ENCODE data around the gene SECISBP2L. TPM values are rescaled to one million over a fixed set of nuclear protein-coding genes. Genes with fewer than 3 reads are reported as not detected.
A peak's percentile ranks its signal among the peaks of the same experiment; 100 is the strongest.

Gene SECISBP2L
- total RNA-seq, 2 donors from 2014 or later: 23.9 to 32.0 TPM

- Histone ChIP-seq H3K27ac (no peak overlapping the region), H3K36me3 (replicated peaks in 1 of 2; ENCODE audit: insufficient read depth in 1 of 2, low read depth in 2 of 2) (no peaks in the 10 kb centered on the region), H3K4me1 (no peaks in the 10 kb centered on the region), H3K9me3 (no peaks in the 10 kb centered on the region), H3K4me3 (no peak overlapping the region), H3K27me3 (no peaks in the 10 kb centered on the region)
- DNase-seq (no peak), ATAC-seq (no peak)
- 61 to 63% methylated on average over 3 of the region's 3 CpGs for WGBS, 2 donors
- intact Hi-C loops (cut with DNase I): no loop called here
- TF ChIP-seq POLR2A (IDR thresholded peaks at IDR 0.05): no peak
- no peak for TF ChIP-seq CTCF (IDR thresholded peaks at IDR 0.05)
Observed at GRCh38 chr15:49064281-49064653, 18.0 kb upstream of the SECISBP2L start.

- WGBS, 2 donors: 54 to 59% methylated on average over 12 to 14 of the region's 14 CpGs
- no peak for ATAC-seq
- Histone ChIP-seq H3K27ac (no peak overlapping the region), H3K4me1 (no peaks in the 10 kb centered on the region), H3K36me3 (replicated peaks in 1 of 2; ENCODE audit: insufficient read depth in 1 of 2, low read depth in 2 of 2) (no peaks in the 10 kb centered on the region), H3K27me3 (no peaks in the 10 kb centered on the region), H3K9me3 (no peaks in the 10 kb centered on the region), H3K4me3 (no peak overlapping the region)
- no peak for TF ChIP-seq POLR2A (IDR thresholded peaks at IDR 0.05)
- TF ChIP-seq CTCF (IDR thresholded peaks at IDR 0.05): no peak
- intact Hi-C loops (cut with DNase I): no loop called here
- DNase-seq: peak in 1 of 4 donors; percentile 9
Observed at GRCh38 chr15:49063402-49064280, 17.4 kb upstream of the SECISBP2L start.

- ATAC-seq (no peak), DNase-seq (no peak)
- Histone ChIP-seq H3K27ac (no peak overlapping the region), H3K36me3 (replicated peaks in 1 of 2; ENCODE audit: insufficient read depth in 1 of 2, low read depth in 2 of 2) (no peaks in the 10 kb centered on the region), H3K27me3 (no peaks in the 10 kb centered on the region), H3K4me3 (no peak overlapping the region), H3K4me1 (no peaks in the 10 kb centered on the region), H3K9me3 (no peaks in the 10 kb centered on the region)
- no peak for TF ChIP-seq POLR2A (IDR thresholded peaks at IDR 0.05)
- no peak for TF ChIP-seq CTCF (IDR thresholded peaks at IDR 0.05)
- intact Hi-C loops (cut with DNase I): no loop called here
- 78 to 79% methylated on average over 13 of the region's 13 CpGs for WGBS, 2 donors
Observed at GRCh38 chr15:49062900-49063299, 16.7 kb upstream of the SECISBP2L start.

- Histone ChIP-seq H3K27me3 (no peaks in the 10 kb centered on the region), H3K36me3 (replicated peaks in 1 of 2; ENCODE audit: insufficient read depth in 1 of 2, low read depth in 2 of 2) (no peaks in the 10 kb centered on the region), H3K27ac (no peak overlapping the region), H3K4me1 (no peaks in the 10 kb centered on the region), H3K4me3 (no peak overlapping the region), H3K9me3 (no peaks in the 10 kb centered on the region)
- WGBS, 2 donors: 44 to 45% methylated on average over 4 of the region's 4 CpGs
- TF ChIP-seq POLR2A (IDR thresholded peaks at IDR 0.05): no peak
- no peak for TF ChIP-seq CTCF (IDR thresholded peaks at IDR 0.05)
- intact Hi-C loops (cut with DNase I): no loop called here
- no peak for DNase-seq
- ATAC-seq: no peak
Observed at GRCh38 chr15:49060710-49061495, 14.7 kb upstream of the SECISBP2L start.
